Kidney (tissue), 14 donors: ENCODE data around the gene NFAM1. TPM values are rescaled to one million over a fixed set of nuclear protein-coding genes. Genes with fewer than 3 reads are reported as not detected.

Experiments
- DNase-seq, 5 donors: peaks; one replicate each; pipeline ENCODE4 v3.0.0-alpha.2; 2013 to 2020
- FAIRE-seq: peaks from 2 replicates; lab custom pipeline; 2012; peaks lifted over from hg19 to GRCh38; lab: Jason Lieb, UNC
- H3K27ac ChIP-seq, 2 donors: one replicate each; pipeline ENCODE4 v1.7.0; 2013; ENCODE audit warnings: low read depth in 2 of 2, low read length in 2 of 2, inconsistent platforms in 1 of 2
- H3K27me3 ChIP-seq: one replicate; pipeline ENCODE4 v1.7.1; 2013; ENCODE audit warnings: low read length, inconsistent platforms; ENCODE audit not compliant: control insufficient read depth, insufficient read depth
- H3K36me3 ChIP-seq, 3 donors: one replicate each; pipeline versions ENCODE4 v1.7.0 to v1.7.1; 2013; ENCODE audit warnings: low read length in 3 of 3, control low read depth in 1 of 3, inconsistent platforms in 1 of 3; ENCODE audit not compliant: insufficient read depth in 3 of 3, control insufficient read depth in 2 of 3
- H3K4me1 ChIP-seq, 3 donors: one replicate each; pipeline versions ENCODE4 v1.7.0 to v1.7.1; 2013; ENCODE audit warnings: low read length in 3 of 3, inconsistent platforms in 1 of 3, low read depth in 1 of 3; ENCODE audit not compliant: control insufficient read depth in 2 of 3, insufficient read depth in 2 of 3
- H3K4me3 ChIP-seq, 3 donors: one replicate each; pipeline versions ENCODE4 v1.7.0 to v1.8.1; 2013; ENCODE audit warnings: low read length in 3 of 3, control low read depth in 1 of 3, inconsistent platforms in 1 of 3
- H3K9ac ChIP-seq, 3 donors: one replicate each; pipeline versions ENCODE4 v1.7.0 to v1.7.1; 2013; ENCODE audit warnings: low read length in 3 of 3, control low read depth in 1 of 3, inconsistent platforms in 1 of 3
- H3K9me3 ChIP-seq, 3 donors: one replicate each; pipeline versions ENCODE4 v1.7.0 to v1.7.1; 2013; ENCODE audit warnings: low read length in 3 of 3, control low read depth in 1 of 3, inconsistent platforms in 1 of 3; ENCODE audit not compliant: control insufficient read depth in 2 of 3, insufficient read depth in 1 of 3
- intact Hi-C: fragments of 100-400 bp; cut with DNase I; formaldehyde crosslinking; loops from one replicate; pipeline ENCODE4 v1.11.1; 2022
- polyA plus RNA-seq: library from polyadenylated mRNA; stranded (reverse); fragments of 350-450 nt; fragmentation: Illumina TruSeq; extraction: RNeasy Lipid Tissue Mini Kit (QIAGEN cat#74804); gene quantifications from one replicate; pipeline ENCODE4 v1.2.3, GENCODE V29; 2014; ENCODE audit warnings: low read depth, low replicate concordance; ENCODE audit not compliant: insufficient read depth
- total RNA-seq: library from RNA; stranded (reverse); fragmentation: NEBNext Ultra II Directional; extraction: Animal tissue kit (Norgen Biotek cat#: 25700); gene quantifications from one replicate; pipeline ENCODE4 v1.2.1, GENCODE V29; 2021
- TF ChIP-seq, protein P1 (sequence below): IDR thresholded peaks from 3 replicates; pipeline ENCODE4 v1.5.1; 2012; ENCODE audit warnings: mild to moderate bottlenecking, moderate library complexity, borderline replicate concordance; ENCODE audit not compliant: insufficient read depth; ENCODE audit errors: extremely low read depth
- donor health status: control.
- donor health status: control.
- donor health status: control.
- donor health status: control.
- donor health status: control.
- donor health status: DM: yes; HTN: yes; CAD: no.
- donor health status: Normal renal cell carcinoma (clear cell type).

The NFAM1 gene
- total and polyA plus RNA-seq, 2 donors from 2014 or later = 0.60 to 7.9 TPM

DNA sequence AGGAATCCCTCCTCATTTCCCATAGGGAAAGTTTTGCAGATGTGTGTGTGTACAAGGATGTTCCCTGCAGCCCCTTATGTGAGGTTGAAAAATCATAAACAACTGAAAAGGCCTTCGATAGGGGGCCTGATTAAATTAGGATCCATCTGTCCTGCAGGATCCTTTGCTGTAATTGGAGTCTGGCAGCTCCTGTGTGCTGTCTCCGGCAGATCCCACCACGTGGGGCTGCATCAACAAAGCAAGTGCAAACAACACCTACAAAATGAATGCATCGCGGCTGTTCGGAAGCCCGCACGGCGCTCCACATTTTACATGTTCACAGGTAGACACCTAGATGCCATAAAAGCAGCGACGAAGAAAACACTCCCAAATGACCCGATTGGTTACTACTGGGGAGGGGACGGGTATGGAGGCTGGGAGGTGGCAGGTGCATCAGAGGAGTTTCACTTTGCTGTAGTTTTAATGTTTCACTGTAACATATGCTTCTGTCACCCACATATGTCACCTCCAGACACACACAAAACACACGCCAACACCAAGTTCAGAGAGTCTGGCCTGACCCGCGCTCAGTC, 52.2 kb downstream of the NFAM1 start:
- Histone ChIP-seq H3K36me3 (no peaks in the 10 kb centered on the region), H3K9ac (no peak overlapping the region), H3K4me3 (no peak overlapping the region), H3K9me3 (no peaks in the 10 kb centered on the region), H3K27ac (no peak overlapping the region), H3K27me3 (no peaks in the 10 kb centered on the region), H3K4me1 (no peaks in the 10 kb centered on the region)
- TF ChIP-seq, protein P1, sequence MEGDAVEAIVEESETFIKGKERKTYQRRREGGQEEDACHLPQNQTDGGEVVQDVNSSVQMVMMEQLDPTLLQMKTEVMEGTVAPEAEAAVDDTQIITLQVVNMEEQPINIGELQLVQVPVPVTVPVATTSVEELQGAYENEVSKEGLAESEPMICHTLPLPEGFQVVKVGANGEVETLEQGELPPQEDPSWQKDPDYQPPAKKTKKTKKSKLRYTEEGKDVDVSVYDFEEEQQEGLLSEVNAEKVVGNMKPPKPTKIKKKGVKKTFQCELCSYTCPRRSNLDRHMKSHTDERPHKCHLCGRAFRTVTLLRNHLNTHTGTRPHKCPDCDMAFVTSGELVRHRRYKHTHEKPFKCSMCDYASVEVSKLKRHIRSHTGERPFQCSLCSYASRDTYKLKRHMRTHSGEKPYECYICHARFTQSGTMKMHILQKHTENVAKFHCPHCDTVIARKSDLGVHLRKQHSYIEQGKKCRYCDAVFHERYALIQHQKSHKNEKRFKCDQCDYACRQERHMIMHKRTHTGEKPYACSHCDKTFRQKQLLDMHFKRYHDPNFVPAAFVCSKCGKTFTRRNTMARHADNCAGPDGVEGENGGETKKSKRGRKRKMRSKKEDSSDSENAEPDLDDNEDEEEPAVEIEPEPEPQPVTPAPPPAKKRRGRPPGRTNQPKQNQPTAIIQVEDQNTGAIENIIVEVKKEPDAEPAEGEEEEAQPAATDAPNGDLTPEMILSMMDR = no peak
- FAIRE-seq (no peak), DNase-seq (no peak)
- intact Hi-C loops = no loop called here

DNA sequence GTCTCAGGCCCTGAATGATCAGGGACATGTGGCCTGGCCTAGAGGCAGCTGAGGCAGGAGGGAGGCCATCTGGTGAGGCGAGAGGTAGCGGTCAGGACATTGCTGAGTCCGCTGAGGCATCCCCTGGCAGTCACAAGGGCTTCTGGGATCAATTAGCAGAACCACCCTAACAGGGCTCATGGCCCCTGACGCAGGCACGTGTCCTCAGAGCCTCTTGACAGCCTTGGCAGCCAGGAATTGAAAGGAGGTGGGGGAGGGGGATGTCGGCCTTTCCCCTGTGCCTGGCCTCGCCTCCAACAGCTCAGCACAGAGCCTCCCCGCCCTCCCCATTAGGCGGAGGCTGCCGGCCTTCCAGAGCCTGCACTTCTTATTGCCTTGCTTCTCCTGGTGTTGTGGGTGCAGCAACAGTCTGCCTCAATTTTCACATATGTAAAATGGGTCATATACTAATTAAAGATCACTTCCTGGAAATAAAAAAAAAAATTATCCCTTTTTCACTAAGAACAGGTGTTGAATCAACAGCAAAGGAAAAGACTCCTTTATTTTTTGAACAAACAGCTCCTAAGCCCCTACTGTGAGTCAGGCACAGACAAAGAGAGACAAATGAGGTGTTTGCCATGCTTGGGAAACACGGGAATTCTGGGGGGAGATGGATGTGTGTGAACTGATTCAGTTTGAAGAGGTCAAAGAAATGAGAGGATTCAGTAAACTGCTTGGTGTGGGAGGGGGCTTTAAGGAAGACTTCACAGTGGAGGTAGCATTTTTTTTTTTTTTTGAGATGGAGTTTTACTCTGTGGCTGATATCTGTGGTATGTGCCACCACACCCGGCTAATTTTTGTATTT, 55.3 kb downstream of the NFAM1 start:
- DNase-seq (peak; percentile 72 to 91 (median 82)), FAIRE-seq (no peak)

DNA sequence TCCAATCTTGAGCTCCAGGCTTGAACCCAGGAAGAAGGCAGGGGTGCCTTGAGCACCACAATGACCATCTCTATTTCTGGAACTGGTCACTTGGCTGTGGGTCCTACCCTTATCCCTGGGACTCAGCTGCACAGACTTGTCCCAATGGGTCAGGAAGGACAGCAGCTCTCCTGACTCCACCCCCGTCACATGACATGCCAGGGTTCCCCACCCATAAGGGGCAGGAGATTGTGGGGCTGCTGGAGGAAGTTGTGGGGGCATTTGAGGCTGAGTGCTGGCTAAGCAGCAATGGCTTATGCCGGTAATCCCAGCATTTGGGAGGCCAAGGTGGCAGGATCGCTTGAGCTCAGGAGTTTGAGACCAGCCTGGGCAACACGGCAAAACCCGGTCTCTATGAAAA, 56.2 kb downstream of the NFAM1 start:
- H3K27ac ChIP-seq = no peak overlapping the region
- H3K36me3 ChIP-seq = no peaks in the 10 kb centered on the region
- no peaks in the 10 kb centered on the region for H3K9me3 ChIP-seq
- H3K4me3 ChIP-seq = no peak overlapping the region
- intact Hi-C loops = no loop called here
- TF ChIP-seq, protein P1 = no peak
- peaks cover 0 to 2% (median 0%) of the 10 kb centered on the region in 3 donors for H3K4me1 ChIP-seq
- no peaks in the 10 kb centered on the region for H3K27me3 ChIP-seq
- FAIRE-seq = no peak
- H3K9ac ChIP-seq = no peak overlapping the region
- DNase-seq = no peak

More for the DNA sequence above, 55.3 kb downstream of the NFAM1 start:
- intact Hi-C loops = no loop called here
- Histone ChIP-seq H3K27me3 (no peaks in the 10 kb centered on the region), H3K9ac (no peak overlapping the region), H3K4me3 (no peak overlapping the region), H3K36me3 (no peaks in the 10 kb centered on the region), H3K27ac (no peak overlapping the region), H3K9me3 (no peaks in the 10 kb centered on the region), H3K4me1 (peaks cover 0 to 2% (median 0%) of the 10 kb centered on the region in 3 donors)
- TF ChIP-seq, protein P1 = no peak
